HG03108 (cell line): ENCODE data around the gene LRCH1.

Source experiments
- ATAC-seq: cut with Tn5 transposase; IDR thresholded peaks from one replicate; pipeline ENCODE4 v1.9.1; 2021; ENCODE audit warnings: moderate library complexity; ENCODE audit not compliant: unreplicated experiment

Gene LRCH1

DNA sequence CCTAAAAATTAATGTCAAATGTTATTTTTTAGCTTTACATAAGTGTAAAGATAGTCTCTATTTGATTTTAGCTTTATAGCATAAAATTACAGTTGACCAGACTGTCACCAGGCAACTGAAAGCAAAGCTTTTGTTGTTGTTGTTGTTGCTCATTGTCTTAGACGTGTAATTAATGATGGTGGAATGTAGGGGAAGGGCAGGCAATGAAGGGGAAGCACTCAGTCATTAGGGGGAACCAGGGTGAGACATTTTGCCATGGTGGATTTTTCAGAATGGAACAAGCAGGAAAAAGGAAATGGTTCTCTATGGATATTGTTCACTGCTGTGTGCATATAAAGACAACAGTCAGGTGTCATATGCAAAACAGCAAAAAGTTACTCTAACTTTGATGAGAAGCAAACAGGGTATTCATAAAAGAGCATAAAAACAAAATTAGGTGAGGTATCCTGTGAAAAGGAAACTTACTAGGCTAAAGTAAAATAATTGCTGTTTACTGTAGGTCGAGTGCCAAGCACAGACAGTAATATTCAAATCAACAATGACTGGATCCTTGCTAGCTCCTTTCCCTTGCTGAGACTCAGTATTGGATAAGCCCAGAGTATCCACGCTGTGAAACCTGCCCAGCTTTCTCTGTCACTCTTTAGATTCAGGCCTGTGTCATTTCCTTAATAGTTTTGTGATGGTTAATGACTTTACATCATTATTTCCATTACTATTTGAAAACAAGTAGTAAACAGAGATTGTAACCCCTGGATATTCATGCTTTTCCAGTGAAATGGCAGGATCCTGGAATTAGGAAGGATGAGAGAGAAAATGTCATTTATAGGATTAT lies 110.5 kb downstream of the LRCH1 start:
- ATAC-seq = no peak

DNA sequence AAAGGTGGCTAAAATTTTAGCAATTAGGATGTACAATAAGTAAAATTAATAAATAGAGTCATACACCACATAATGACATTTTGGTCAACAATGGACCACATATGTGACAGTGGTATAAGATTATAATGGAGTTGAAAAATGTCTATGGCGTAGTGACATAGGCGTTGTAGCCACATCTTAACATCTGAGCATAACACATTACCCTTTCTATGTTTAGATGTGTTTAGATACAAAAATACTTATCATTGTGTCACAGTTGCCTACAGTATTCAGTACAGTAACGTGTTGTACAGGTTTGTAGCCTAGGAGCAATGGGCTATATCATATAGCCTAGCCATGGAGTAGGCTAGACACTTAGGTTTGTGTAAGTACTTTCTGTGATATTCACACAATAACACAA lies 111.2 kb downstream of the LRCH1 start:
- ATAC-seq = no peak

DNA sequence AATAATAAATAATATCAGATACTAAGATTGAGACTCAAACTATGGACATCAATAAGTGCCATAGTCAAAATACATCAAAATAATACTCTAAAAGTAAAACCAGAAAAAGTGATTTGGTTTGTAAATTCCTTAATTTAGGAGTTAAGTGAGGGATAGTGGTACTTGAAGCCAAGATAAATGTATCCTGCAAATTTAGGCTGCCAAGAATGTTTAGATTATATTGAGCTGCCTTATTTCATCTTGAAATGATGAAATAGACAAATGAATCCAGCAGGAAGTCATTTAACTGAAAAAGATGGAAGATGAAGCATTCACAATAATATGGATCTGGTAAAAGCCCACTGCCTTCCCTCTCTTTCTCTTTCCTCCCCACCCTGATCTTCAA lies 112.3 kb downstream of the LRCH1 start:
- ATAC-seq = no peak

DNA sequence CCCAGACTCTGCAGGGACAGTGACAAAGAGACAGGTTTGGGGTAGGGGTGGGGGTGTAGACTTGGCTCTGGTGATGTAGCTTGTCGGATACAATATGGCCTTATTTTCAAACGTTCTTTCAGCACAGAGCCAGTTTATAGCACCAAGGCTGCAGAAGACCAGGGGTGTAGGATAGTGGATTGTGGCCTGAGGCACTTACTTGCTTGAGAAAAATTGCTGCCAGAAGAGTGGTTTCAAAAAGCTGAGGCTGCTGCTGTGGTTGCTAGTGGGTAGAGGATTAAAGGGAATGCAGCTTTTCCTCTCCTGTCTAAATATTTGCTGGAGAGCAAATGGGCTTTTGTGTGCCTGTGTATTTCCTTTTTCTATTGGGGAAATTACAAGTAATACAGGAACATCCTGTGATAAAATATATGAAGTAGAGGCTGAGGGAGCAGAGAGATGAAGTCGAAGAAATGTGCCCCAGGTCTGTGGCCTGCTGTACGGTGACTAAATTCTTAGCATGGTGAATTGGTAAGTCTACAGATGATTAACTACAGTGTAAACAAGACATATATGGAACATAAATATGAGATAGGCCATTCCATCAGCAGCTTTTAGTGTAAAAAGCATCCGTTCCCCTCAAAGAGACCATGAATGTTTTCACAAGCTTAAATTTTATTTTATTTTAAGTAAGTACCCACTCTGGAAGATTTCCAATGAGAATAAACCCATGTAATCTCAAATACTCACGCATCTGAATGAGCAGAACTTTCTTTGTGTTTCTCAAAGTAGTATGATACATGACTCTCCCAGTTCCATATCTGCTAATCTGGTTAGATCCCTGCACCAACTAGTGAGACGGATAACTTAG lies 112.9 kb downstream of the LRCH1 start:
- ATAC-seq = peak; percentile 43

DNA sequence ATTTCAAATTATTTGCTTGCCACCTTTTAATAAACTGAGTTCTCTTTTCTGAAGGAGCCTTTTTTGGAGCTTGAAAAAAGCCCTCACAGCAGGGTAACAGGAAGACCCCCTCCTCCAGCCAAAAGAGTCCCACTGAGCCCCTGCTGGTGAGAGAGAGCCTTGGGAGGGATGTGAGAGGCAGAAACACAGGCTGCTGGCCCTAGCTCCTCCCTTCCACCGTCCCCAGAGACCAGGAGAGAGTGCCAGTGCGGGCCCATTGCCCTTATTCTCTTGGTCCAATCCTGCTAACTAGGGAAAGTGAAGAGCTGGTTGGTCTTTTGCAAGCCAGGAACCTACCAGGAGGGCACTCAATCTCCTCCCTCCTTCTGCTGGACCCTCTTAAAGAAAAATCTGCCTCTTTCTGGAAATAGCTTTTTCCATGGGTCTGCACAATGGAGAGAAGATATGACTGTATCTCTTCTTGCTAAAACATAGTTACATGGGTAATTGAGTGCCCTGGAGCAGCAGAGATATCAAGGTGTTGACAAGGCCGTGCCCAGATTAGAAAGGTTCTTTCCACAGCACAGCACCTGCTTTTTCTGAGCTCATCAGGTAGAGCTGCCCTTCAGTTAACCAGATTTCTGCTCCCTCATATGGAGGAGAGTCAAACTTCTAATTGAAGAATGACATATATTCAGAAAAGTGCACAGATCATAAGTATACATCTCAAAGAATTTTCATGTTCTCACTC lies 113.9 kb downstream of the LRCH1 start:
- no peak for ATAC-seq

DNA sequence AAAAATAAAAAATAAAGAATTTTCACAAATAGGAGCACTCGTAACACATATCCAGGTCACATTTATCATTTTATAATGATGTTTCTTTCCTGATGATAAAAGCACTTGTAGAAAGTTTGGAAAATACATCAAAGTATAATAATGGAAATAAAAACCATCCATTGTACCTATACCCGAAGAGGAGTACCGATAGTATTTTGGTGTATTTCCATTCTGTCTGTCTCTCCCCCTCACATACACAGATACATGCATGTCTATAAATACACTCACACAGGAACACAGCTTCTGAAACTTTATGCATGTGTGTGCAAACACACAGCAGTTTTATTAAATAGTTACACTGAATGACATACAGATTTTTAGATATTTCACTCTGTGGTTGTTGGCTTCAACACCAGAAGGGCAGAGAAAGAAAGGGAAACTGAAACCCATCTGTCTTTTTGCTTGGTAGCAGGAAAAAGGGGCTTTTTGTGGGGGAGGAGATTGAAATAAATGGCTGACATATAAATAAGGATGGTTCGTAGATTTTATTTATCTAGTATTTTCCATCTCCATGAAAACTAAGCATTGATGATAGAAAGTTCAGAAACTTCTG lies 114.8 kb downstream of the LRCH1 start:
- peak; percentile 34 for ATAC-seq

DNA sequence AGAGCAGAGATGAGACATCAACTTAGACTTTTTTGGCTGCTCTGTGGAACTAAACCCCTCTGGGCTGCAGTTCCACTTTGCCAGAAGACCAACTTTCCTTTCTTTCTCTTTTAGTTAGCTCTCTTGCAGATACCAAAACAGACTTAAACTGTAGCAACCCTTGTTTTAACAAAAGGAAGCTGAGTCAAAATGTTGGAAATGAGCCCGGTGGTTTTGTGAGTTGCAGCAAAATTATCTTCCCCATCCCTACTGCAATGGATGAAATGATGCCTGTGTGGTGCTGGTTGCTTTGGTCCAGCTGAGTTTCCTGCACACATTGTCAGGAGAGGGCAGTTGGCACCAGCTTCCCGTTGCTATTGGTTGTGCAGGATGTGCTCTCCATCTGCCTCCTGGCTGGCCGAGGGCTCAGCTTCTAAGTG lies 115.3 kb downstream of the LRCH1 start:
- peak; percentile 14 for ATAC-seq

DNA sequence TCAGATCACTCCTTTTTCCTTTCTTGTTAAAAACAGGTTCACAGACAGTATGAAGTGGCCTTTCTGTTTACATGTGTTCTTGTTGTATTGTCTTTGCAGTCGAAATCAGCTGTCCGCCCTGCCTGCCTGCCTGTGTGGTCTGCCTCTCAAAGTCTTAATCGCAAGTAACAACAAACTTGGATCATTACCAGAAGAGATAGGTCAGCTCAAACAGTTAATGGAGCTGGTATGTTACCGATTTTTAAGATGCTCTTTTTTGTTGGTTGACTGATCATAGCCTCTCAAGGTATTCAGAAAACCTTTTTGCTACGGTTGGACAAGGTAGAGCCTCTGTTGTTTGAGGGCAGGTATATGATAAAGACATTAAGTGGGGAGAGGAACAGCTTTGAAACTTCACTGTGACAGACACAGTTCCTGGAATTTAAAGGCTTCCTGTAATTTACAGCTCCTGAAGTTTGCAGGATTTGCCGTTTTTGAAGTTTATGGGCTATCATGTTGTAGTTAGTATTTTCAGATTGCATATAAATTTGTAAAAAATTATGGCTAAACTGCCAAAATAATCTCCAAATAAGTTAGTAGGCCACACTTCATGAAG lies 116.1 kb downstream of the LRCH1 start:
- ATAC-seq = no peak

DNA sequence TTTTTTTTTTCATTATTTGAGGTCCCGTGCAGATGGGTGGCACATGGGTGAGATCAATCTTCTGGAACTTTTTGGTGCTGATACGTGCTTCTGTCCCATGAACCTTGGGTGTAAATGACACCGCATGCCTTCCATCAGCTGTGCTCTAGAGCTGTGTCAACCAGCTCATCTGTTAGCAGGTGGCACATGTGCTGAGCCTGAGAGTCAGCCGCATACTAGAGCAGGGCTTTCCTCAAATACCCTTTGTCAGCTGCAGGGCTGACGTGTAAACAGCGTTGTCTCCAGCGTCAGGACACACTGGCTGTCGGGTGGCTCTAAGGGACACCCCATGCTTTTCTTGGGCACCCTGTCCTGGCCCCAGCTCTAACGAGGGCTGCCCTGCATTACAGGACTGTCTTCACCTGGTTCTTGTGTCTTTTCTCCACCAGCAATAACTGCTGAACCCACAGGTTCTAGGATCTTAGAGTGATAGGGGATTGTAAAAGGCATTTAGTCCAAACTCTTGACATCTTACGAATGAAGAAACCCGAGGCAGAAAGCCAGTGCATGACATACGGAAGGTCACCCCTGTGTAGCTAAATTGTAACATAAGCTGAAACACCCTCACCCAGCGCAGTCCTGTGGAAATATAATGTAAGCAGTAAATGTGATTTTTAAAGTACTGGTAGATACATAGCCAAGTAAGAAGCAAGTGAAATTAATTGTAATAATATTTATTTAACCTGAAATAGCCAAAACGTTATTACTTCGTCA lies 119.5 kb downstream of the LRCH1 start:
- no peak for ATAC-seq

DNA sequence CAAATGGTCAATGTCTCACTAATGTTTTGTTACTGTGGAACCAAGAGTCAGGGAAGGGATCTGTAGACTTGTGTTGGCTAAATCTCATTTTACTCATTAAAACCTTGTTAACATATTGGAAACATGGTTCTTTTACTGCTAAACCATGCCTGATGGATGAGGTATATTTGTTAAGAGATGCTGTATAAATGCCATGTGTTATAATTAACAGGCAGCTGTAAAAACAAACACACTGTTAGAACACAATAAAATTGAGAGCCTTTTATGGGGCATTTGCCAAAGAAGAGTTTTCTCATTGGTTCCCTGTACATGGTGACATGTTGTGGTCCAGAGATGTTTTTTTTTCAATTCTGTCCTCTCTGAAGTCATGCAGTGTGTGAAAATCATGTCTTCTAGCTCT lies 122.0 kb downstream of the LRCH1 start:
- no peak for ATAC-seq

DNA sequence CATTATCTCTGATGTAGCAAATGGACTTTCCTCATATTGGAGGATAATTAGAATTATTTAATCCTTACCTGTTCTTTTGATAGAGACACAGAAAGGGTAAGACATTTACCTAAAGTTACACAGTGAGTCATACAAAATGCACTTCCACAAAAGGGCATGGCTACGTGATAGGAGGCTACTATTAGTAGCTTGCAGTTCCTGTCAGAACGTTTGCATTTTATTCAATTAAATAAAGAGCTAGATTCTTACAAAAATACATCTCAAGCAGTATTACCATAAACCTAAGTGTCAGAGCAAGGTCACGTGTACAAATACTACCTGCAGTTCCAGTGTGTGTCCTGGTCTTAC lies 123.4 kb downstream of the LRCH1 start:
- ATAC-seq = no peak

DNA sequence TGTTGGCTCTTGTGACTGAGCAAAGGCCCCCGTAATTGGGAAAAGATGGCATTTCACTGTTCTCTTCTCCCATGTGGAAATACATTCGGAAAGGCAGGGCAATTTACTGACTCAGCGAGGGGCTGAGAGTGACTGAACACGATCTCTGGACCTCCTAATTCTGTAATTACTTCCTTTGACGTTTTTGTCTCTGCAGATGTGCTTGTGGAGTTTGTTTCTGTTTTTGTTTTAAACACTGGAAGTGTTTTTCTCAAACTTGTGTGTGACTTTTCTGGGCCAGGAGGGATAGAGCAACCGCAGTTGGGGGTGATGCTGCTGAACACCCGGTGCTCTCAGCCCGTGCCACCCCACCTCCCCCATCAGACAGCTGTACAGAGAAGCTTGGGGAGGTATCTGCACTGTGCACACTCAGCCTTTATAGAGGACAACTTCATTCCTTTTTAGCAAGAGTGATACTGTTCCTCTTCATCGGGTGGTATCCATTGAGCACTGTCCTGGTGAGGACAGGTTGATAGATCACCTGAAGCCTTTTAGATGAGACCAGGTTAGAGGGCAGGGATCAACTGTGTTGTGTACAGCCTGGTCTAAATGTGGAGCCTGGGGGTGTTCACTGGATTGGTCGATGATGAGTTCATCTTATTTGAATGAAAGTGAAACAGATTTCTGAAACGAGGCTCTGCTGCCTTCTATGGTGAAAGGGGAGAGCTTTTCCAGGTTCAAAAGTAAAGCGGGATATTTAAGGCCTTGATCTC lies 126.6 kb downstream of the LRCH1 start:
- peak; percentile 70 for ATAC-seq

DNA sequence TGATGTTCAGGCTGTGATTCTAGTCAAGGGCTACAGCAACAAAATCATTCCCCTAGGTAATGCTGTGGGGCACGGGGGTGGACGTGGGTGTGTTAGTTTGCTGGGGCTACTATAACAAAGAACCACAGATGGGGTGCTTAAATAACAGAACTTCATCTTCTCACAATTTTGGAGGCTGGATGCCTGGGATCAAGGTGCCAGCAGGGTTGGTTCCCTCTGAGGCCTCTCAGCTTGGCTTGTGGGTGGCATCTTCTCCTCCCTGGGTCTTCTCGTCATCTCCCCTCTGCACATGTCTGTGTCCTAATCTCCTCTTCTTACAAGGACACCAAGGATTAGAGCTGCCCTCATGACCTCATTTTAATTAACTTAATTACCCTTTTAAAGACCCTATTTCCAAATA lies 129.0 kb downstream of the LRCH1 start:
- no peak for ATAC-seq

DNA sequence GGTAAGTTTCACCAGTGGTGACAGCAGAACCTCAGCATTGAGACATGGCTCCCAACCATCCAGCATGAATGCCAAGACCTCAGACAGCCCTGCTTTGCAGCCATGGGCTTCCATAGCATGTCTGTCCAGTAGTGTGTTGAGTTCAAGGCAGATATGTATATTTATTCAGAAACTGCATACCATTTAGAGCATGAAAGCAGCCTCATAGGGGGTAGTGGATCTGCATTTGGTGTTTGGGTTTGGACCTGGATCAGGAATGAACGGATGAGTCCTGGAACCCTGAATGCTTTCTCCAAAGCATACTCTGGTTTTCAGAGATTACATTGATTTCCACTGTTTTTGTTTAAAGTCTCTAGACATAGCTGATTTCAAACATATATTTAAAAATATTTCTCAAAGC lies 129.7 kb downstream of the LRCH1 start:
- no peak for ATAC-seq

DNA sequence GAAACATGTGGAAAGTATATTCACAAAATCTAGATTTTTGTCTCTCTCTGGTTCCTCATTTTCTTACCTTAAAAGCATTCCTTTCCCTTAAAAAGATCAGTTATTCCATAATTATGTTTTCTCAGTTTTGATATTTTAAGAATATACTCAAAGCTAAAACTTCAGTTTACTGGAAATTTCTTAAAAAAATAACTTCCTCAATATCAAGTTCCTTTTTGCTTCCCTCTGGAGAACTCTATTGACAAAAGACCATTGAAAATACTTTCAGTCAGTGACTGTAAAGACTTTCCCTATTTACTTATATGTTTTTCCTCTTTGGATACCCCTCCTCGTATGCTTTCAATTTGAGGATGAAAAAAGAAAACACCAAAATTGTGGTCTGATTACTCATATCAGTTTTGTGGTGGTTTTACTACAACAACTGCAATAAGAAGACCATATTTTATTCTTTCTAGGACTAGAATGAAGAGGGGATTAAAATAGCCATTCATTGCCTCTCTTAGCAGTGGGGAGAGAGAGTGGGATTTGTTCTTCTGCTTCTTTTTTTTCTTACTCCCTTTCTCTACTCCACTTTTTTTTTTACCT lies 130.8 kb downstream of the LRCH1 start:
- no peak for ATAC-seq

DNA sequence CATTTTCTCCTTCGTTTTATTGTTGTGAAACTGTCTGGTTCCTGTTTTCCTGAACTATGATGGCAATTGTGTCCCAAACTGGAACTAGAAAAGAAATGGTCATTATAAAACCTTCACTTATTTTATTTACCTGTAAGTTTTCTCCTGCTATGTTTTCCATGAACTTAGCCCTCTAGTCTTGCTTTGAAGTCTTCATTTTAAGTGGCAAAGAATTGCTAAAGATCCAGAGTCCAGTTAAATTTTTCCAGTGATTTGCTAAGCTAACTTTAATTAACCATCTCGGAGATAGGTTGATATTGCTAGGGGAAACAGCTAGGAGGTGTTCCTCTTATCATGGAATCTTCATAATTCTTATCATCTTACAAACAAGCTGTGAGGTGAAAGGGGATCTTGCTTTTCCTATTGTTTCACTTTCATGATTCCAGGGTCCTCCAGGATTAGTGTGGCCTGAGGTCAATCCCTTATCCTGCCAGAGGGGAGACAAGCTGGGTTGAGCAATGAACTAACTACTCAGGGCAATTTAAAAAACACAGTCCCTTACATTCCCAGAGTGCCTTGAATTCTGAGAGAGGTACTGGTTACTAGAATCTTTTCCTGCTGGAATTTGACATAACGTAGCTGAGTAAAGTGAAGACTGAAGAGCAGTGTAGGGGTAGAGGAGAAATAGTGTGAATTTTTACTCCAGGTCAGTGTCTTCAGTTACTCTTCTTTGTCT lies 131.5 kb downstream of the LRCH1 start:
- ATAC-seq = no peak

DNA sequence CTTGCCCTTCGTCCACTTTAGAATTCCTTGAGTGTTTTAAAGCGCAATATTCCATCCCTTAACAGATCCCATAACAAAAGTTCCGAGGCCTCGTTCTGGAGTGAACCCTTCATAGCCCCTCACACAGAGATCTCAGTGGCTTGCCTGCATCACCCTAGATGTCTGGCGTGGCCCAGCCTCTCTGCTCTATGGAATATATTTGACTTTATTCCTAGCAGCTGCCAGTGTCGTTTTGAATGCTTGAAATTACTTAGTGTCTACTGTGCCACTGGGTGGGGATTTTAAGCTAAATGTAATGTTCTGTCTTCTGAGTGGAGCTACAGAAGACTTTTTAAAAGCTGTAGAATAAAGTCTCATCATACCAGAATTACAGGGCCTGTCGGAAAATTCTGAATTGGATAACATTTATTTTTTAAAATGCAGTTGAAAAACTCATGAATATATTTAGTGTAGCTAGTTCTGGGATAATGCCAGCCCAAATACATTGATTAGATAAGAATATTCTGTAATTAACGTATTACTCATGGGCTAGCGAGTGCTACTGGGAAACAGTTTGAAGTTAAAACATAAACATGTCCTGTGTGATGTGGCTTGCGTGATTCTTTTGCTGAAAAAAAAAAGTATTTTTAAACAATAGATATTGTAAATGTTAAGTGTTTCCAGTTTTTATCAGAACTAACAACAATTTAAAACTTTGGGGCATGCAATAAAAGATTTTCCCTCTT lies 132.2 kb downstream of the LRCH1 start:
- ATAC-seq = no peak

DNA sequence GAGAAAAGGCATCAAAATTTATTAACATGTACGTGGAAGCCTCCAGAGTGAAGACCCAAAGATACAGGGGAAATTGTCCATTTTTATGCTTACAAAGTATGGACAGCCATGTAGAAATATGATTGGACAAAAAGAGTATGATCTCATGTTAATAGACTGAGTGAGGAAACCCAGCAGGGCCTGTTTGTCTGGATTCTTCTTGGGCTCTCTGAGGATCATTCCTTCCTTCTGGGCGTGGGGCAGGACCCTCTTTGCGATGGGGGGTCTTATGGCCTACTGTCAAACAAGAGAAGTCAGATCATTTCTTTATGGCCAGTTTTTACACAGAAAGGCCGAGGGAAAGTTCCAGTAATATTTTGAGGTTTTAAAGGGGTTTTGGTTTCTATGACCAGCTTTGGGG lies 133.2 kb downstream of the LRCH1 start:
- no peak for ATAC-seq
